CD4-positive, alpha-beta T cell treated with Interleukin-10 for 1 hour (primary cell): ENCODE results near the gene DGLUCY.
A peak's percentile ranks its signal among the peaks of the same experiment; 100 is the strongest.
"Not testable (repeated sequence)": the region's sequence is repeated elsewhere in the genome, so short reads cannot be mapped to it uniquely, and the experiment has no call there.

Experiments used
- DNase-seq: peaks from one replicate; pipeline ENCODE4 v3.0.0-alpha.2; 2020

DGLUCY gene

DNA sequence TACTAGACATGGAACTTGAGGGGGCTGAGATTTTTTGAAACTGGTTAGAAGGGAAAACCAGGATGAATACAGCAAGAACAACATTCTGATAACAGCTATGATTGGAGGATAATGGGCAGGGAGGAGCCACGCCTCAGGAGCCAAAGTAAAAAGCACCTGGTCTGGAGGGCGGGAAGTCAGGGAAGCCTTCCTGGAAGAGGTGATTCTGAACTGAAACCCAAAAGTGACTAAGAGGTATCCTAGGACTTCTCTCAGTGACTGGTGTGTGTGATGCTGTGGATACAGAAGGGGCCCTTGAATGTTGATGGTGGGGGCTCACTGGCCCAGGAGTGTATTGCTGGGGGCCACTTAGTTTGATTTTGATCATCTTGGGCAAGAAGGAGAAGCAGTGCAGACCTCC, 149.5 kb downstream of the DGLUCY start:
- DNase-seq, result no peak

DNA sequence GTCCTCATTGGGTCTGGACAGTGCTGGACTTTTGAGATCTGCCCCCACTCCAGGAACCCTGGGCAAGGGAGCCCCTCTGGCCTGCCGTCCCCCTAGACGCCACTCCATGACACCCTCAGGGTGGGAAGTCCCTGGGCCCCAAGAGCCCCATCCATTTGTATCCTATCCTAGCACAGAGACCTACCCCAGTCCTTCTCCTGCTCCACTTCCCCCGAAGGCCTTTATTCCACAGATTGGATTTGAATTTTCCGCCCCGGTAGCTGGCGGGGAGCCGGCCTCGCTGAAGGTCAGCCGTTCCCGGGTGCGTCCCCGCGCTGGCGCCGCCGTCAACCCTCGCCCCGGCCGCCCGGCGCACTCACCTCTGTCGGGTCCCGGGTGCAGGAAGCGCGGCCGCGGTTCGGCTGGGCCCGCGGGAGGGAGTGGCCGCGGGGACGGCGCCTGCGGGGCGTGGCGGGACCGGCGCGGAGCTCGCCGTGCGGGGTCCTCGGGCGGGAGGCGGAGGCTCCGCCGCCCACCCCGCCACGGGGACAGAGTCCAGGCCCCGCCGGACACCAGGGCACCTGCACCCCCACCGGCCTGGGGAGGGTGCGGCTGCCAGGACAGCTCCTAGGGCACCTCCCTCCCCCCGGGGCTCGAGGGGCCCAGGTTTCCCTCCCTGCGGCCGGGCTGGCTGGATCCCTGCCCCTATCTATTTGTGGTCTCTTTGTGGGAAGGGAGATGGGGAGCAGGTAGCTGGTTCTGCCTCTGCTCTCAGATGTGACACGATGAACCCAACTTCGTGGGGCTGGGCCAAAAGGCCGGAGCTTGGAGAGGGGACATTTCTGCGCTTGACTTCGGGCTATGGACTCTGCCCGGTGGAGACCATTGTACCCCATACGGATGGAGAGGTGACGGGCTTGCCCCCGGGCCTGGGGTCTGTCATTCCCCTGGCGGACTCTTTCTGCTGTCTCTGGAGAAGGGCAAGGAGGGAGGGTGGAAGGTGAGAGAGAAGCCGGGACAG, 150.6 kb downstream of the DGLUCY start:
- DNase-seq, result peak; percentile 32

DNA sequence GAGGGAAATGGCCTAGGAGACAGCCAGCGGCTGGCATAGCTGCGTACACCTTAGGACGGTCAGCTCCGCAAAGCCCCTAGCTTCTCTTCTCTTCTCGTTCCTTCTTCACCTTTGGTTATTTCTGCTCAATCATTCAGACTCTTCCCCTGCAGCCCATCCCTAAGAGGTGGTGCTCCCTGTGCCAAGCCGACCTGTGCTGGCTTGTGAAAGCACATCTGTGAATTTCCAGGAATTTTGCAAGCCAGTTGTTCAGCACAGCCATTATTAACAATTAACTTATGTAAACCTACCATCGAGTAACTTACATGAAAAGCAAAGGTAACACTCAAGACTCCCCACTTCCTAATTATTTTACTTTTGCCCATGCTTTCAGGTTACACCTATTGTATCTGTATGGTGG, 151.5 kb downstream of the DGLUCY start:
- DNase-seq, result no peak

DNA sequence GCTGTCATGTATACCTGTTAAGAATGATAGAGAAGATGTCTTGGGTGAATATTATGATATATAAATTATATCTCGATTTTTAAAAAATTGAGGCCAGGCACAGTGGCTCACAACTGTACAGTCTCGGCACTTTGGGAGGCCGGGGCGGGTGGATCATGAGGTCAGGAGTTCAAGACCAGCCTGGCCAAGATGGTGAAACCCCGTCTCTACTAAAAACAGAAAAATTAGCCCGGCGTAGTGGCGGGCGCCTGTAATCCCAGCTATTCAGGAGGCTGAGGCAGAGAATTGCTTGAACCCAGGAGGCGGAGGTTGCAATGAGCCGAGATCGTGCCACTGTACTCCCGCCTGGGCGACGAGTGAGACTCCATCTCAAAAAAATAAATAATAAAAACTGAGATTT, 152.4 kb downstream of the DGLUCY start:
- not testable (repeated sequence) for DNase-seq

DNA sequence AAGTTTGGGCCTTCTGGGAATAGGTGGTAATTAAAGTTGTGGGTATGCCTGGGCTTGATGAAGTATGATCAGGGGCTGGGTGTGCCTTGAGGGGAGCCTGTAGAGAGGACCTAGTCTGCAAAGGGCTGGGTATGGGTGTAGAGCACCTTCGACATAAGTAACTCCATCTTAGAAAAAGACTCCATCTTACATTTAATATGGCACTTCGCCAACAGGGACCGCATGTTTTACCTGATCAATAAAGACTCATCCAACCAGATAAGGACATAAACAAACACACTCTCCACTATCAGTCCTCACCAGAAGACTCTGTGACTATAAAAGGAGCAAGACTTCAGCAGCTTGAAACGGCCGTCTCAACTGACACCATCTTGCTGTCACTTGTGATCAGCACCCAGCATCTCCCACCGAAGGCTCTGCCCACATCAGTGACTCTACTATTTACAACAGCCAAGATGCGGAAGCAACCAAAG, 154.1 kb downstream of the DGLUCY start:
- DNase-seq, result no peak

DNA sequence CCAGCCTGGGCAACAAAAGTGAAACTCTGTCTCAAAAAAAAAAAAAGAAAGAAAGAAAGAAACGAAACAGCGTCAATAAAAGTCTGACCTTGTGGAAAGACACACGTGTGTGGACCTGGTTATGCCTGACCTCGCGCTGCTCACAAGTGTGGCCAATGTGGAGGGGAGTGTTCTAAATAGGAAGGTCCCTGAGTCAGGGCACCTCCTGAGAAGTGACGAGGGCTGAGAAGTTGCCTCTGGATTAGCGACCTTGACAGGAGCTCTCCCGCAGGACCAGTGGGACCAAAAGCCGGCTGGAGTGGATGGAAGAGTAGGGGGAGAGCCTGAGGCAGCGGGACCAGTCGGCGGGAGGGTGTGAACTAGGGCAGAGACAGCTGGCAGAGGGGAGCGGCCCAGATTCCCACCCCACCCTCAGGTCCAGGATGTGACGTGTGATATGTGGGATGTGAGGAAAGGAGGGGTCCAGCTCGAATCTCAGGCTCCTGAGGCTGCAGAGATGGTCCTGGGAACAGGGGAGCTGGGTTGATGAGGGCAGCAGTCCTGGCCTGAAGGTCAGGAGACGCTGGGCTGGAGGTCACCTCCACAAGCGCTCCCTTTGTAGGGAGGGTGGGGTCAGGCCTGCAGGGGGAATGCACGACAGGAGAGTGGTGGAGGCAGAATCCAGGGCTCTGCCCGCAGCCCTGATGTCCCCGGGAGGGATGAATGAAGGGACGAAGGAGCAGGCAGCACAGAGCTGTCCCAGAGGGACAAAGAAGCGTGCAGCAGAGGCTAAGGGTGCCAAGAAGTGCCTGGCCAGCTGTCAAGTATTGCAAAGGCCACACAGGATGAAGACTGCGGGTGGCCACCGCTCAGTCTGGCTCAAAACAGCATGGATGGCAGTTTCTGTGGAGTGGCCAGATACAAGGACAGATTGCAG, 155.5 kb downstream of the DGLUCY start:
- no peak for DNase-seq

DNA sequence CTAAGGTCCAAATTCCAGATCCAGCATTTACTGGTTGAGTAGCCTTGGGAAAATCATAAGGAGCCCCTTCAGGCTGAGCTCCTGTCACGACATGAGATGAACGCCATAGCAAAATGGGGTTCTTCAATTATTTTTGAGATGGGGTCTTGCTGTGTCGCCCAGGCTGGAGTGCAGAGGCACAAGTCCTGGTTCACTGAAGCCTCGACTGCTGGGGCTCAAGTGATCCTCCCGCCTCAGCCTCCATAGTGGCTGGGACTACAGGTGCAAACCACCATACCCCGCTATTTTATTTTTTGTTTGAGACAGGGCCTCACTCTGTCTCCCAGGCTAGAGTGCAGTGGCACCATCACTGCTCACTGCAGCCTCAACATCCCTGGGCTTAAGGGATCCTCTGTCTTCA, 156.3 kb downstream of the DGLUCY start:
- no peak for DNase-seq

DNA sequence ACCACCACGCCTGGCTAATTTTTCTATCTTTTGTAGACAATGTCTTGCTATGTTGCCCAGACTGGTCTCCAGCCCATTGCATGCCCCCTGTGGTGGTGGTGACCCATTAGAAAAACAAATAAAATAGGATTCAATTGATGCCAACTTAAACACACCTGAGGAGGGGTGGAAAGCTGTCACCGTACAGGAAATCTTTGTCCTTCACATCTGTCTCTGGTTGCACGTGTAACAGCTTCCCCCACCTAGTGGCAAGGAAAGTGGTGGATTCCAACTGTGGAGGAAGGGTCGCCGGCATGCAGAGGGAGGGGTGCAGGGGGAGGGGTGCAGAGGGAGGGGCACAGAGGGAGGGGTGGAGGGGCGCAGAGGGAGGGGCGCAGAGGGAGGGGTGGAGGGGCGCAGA, 156.7 kb downstream of the DGLUCY start:
- no peak for DNase-seq

DNA sequence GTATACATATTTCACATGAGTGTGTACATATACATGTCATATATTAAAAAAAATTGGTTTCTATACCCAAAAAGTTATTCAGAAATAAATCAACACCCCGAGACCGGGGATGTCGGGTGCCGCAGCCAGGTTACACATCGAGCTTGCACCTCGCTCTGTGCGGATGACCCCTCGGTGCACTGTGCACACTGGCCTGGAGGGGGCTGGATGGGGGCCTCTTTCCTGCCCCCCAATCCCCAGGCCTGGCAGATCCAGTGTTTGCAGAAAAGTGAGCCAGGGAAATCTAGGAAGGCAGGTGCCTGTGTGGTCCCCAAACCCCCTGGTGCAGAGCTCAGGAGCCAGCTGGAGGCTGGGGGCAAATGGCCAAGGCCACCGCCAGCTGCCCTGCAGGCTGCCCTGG, 157.8 kb downstream of the DGLUCY start:
- DNase-seq, result no peak

DNA sequence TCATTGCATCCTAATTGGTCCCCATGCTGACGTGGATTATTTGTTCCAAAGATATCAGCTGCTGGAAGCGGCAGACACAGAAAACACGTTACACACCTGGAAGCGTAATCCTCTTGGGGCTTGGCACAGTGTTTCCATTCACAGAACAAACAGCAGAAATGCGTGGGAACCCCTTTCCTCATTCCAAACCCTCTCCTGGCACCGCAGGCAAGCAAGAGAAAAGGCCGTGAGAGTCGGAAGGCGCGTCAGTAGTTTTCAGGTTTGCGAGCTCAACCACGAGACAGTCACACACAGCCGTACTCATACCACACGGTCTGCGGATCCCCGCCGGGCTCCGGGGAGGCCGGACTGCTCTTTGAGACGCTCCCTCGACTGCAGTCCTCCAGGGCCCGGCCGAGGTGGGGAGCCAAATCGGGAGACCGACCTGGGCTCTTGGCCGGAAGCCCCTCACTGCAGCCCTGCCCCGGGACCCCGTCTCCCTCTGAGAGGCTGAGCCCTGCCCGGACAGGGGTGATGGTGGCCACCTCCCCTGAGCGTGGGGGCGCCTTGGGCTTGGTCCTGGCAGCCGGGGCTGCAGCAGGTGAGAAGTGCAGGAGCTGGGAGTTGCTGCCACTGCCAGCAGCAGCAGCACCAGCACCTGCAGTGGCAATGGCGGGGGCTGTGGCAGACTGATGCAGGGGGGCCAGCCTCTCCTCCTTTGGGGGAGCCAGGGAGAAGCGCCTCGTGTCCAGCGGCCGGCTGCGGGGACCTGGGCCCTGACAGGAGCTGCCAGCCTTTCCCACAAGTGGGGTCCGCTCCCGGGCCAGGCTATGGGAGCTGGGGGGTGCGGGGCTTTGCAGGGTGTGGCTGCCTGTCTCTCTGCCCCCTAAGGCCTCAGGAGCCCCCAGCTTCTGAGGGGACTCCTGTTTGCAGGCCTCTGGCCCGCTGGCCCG, 158.7 kb downstream of the DGLUCY start:
- DNase-seq, result no peak

DNA sequence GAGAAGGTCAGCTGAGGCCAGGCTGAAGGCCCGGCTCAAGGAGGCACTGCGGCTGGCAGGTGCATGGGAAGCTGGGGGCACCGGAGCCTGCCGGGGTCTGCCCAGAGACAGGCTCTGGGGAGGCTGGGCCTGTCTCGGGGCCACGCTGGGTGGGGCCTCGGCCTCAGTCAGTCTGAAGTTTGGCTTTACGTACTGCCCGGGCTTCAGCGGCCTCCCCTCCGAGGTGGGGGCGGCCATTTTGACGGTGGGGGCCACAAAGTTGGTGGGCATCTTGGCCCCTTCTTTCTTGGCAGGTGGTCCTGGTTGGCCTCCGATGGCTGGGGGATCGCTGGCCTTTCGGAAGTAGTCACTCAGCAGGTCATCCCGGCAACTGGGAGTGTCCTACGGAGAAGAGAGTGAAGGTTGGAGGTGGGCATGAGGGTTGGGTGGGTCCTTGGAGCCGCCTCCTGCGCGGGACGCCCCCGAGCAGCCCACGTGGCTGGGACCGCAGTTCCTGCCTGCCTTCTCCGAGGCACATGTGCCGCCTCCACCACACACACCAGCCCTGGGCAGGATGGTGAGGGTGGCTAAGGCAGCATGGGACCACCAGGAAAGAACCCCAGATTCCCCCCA, 159.5 kb downstream of the DGLUCY start:
- DNase-seq, result no peak

DNA sequence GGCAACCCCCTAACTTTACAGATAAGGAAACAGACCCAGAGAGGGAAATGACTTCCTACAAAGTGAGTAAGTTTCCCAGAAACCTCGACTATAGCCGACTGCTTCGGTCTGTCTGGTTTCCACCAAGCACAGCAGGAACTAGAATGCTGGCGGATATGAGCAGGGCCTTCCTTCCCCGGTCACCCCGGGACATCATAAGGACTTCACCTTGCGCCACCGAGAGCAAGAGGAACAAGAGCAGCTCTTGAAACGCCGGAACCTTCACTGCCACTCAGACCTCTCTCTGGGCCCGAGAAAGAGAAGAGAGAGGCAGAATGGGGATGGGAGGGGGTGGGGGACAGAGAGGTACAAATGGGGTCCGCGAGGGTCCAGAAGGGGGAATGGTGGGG, 160.0 kb downstream of the DGLUCY start:
- no peak for DNase-seq

DNA sequence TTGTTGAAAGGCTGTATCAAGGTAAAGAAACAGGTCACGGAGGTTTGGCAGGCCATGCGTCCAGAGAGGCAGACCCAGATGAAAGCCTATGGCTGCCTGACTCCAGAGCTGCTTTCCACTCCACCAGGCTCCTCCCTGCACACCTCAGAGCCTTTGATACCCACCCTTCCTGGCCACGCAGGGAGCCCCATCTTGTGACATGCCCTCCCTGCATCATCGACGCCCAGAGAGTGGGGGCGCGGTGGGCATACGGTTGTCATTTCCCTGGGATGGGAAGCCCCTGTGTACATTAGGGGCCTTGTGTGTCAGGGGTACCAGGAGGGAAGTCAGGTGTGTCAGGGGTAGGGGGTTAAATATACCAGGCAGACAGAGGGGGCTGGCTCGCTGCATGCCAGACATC, 160.9 kb downstream of the DGLUCY start:
- DNase-seq, result no peak
